Osteoblast (primary cell): Measurements from ENCODE around the gene CNN2. TPM values are rescaled to one million over a fixed set of nuclear protein-coding genes. Genes with fewer than 3 reads are reported as not detected.

Experiments
- DNase-seq: peaks from one replicate; pipeline ENCODE4 v3.0.0; 2011; ENCODE audit warnings: low spot score, mixed read lengths; ENCODE audit not compliant: insufficient read length; ENCODE audit errors: missing footprints
- H2AFZ ChIP-seq: 2 replicates; pipeline ENCODE4 v1.6.0; 2011; ENCODE audit warnings: mild to moderate bottlenecking, low read length
- H3K27ac ChIP-seq: 2 replicates; pipeline ENCODE4 v1.5.1; 2011; ENCODE audit warnings: mild to moderate bottlenecking, low read depth, low read length, moderate library complexity
- H3K27me3 ChIP-seq: 2 replicates; pipeline ENCODE4 v1.6.0; 2012; ENCODE audit warnings: mild to moderate bottlenecking, control low read depth, inconsistent platforms, low read length, moderate library complexity; ENCODE audit not compliant: insufficient read depth
- H3K36me3 ChIP-seq: 2 replicates; pipeline ENCODE4 v1.5.1; 2011; ENCODE audit warnings: mild to moderate bottlenecking, low read length, control low read depth, moderate library complexity; ENCODE audit not compliant: insufficient read depth
- H3K4me1 ChIP-seq: 2 replicates; pipeline ENCODE4 v1.5.1; 2011; ENCODE audit warnings: mild to moderate bottlenecking, low read length, control low read depth, moderate library complexity; ENCODE audit not compliant: insufficient read depth
- H3K4me2 ChIP-seq: 2 replicates; pipeline ENCODE4 v1.6.0; 2011; ENCODE audit warnings: mild to moderate bottlenecking, low read length; ENCODE audit not compliant: insufficient read depth
- H3K4me3 ChIP-seq: fragments of 200-600 bp; sonication (generic); 3 replicates; pipeline ENCODE4 v1.5.1; 2012; ENCODE audit warnings: mild to moderate bottlenecking, low read length, inconsistent platforms; ENCODE audit not compliant: insufficient read depth
- H3K79me2 ChIP-seq: 2 replicates; pipeline ENCODE4 v1.6.0; 2012; ENCODE audit warnings: mild to moderate bottlenecking, low read length, control low read depth, inconsistent platforms; ENCODE audit not compliant: insufficient read depth
- H3K9me3 ChIP-seq: 2 replicates; pipeline ENCODE4 v1.5.1; 2011; ENCODE audit warnings: low read depth, low read length, control low read depth
- H4K20me1 ChIP-seq: 2 replicates; pipeline ENCODE4 v1.6.0; 2012; ENCODE audit warnings: mild to moderate bottlenecking, low read length, control low read depth; ENCODE audit not compliant: insufficient read depth
- CTCF ChIP-seq: IDR thresholded peaks from 2 replicates; pipeline ENCODE4 v1.5.1; 2011; ENCODE audit warnings: mild to moderate bottlenecking, low read depth, low read length, moderate library complexity; ENCODE audit errors: extremely low read depth
- total RNA-seq: library from RNA; depleted of rRNA; stranded (reverse); fragments of >200 nt; gene quantifications from 2 replicates; pipeline ENCODE4 v1.2.3, GENCODE V29; 2012

CNN2 gene
- total RNA-seq, 1 donor = 594 TPM

- no peak for TF ChIP-seq CTCF
- Histone ChIP-seq H2AFZ (no peak overlapping the region), H3K27ac (no peak overlapping the region), H3K79me2 (no peaks in the 10 kb centered on the region), H3K4me2 (no peak overlapping the region), H3K9me3 (no peaks in the 10 kb centered on the region), H3K4me3 (no peak overlapping the region), H4K20me1 (no peaks in the 10 kb centered on the region), H3K27me3 (no peaks in the 10 kb centered on the region), H3K4me1 (no peaks in the 10 kb centered on the region), H3K36me3 (no peaks in the 10 kb centered on the region)
- no peak for DNase-seq
These were observed 23.4 kb downstream of the CNN2 start for GRCh38 chr19:1049800-1050199.

- no peak for TF ChIP-seq CTCF
- no peak for DNase-seq
- no peak overlapping the region for H3K4me2 ChIP-seq
- H3K27ac ChIP-seq = no peak overlapping the region
- H3K27me3 ChIP-seq = no peaks in the 10 kb centered on the region
- no peaks in the 10 kb centered on the region for H4K20me1 ChIP-seq
- H3K36me3 ChIP-seq = no peaks in the 10 kb centered on the region
- H2AFZ ChIP-seq = no peak overlapping the region
- no peak overlapping the region for H3K4me3 ChIP-seq
- H3K9me3 ChIP-seq = peaks cover 1% of the 10 kb centered on the region
- H3K4me1 ChIP-seq = no peaks in the 10 kb centered on the region
- H3K79me2 ChIP-seq = no peaks in the 10 kb centered on the region
These were observed 24.8 kb downstream of the CNN2 start for GRCh38 chr19:1050989-1051788.

- DNase-seq = no peak
- Histone ChIP-seq H3K36me3 (no peaks in the 10 kb centered on the region), H3K27me3 (no peaks in the 10 kb centered on the region), H3K4me2 (no peak overlapping the region), H3K4me1 (no peaks in the 10 kb centered on the region), H3K27ac (no peak overlapping the region), H2AFZ (no peak overlapping the region), H3K9me3 (peaks cover 7% of the 10 kb centered on the region), H3K79me2 (no peaks in the 10 kb centered on the region), H3K4me3 (no peak overlapping the region), H4K20me1 (no peaks in the 10 kb centered on the region)
- TF ChIP-seq CTCF = no peak
These were observed 25.4 kb downstream of the CNN2 start for GRCh38 chr19:1051791-1052190.

- H3K4me1 ChIP-seq = no peaks in the 10 kb centered on the region
- DNase-seq = no peak
- H3K27ac ChIP-seq = no peak overlapping the region
- no peaks in the 10 kb centered on the region for H3K79me2 ChIP-seq
- H4K20me1 ChIP-seq = no peaks in the 10 kb centered on the region
- H3K4me2 ChIP-seq = no peak overlapping the region
- H3K9me3 ChIP-seq = peaks cover 13% of the 10 kb centered on the region
- H3K27me3 ChIP-seq = no peaks in the 10 kb centered on the region
- no peak overlapping the region for H2AFZ ChIP-seq
- no peaks in the 10 kb centered on the region for H3K36me3 ChIP-seq
- no peak for TF ChIP-seq CTCF
- no peak overlapping the region for H3K4me3 ChIP-seq
These were observed 26.1 kb downstream of the CNN2 start for GRCh38 chr19:1052349-1052975.
